Heart right ventricle (tissue), 16 donors: ENCODE measurements around the gene FRAT2. TPM values are rescaled to one million over a fixed set of nuclear protein-coding genes. Genes with fewer than 3 reads are reported as not detected.
A peak's percentile ranks its signal among the peaks of the same experiment; 100 is the strongest.

ENCODE experiments used
- ATAC-seq, 8 donors: fragments of 200-7000 bp; cut with Tn5 transposase; one replicate each; pipeline ENCODE4 v1.9.1; 2020; ENCODE audit warnings: mild to moderate bottlenecking in 8 of 8, moderate library complexity in 8 of 8, moderate number of reproducible peaks in 1 of 8
- DNase-seq, 2 donors: peaks; one replicate each; pipeline ENCODE4 v3.0.0-alpha.2; 2020
- H3K27ac ChIP-seq, 10 donors: fragments of 200-600 bp; sonication (generic) in 2 of 10; one replicate each; pipeline versions ENCODE4 v1.5.0 to v1.8.0; 2020 to 2022; ENCODE audit warnings: mild to moderate bottlenecking in 3 of 10
- H3K27me3 ChIP-seq, 7 donors: fragments of 200-600 bp; one replicate each; pipeline ENCODE4 v1.8.0; 2021 to 2022; ENCODE audit warnings: mild to moderate bottlenecking in 2 of 7
- H3K36me3 ChIP-seq, 9 donors: fragments of 200-600 bp; sonication (generic) in 1 of 9; one replicate each; pipeline versions ENCODE4 v1.5.0 to v1.8.0; 2020 to 2022; ENCODE audit warnings: mild to moderate bottlenecking in 2 of 9
- H3K4me1 ChIP-seq, 9 donors: fragments of 200-600 bp; sonication (generic) in 1 of 9; one replicate each; pipeline versions ENCODE4 v1.5.0 to v1.8.0; 2020 to 2022; ENCODE audit warnings: mild to moderate bottlenecking in 4 of 9
- H3K4me3 ChIP-seq, 10 donors: fragments of 200-600 bp; sonication (generic) in 2 of 10; one replicate each; pipeline versions ENCODE4 v1.5.0 to v1.8.0; 2020 to 2022; ENCODE audit warnings: mild to moderate bottlenecking in 7 of 10, moderate library complexity in 2 of 10
- H3K9me3 ChIP-seq, 11 donors: fragments of 200-600 bp in 10 of 11; sonication (generic) in 2 of 11; one replicate each; pipeline versions ENCODE4 v1.5.0 to v1.8.0; 2013 to 2022; ENCODE audit warnings: mild to moderate bottlenecking in 2 of 11, control low read depth in 1 of 11, moderate library complexity in 1 of 11
- WGBS, 2 donors: extraction: QIAGEN DNeasy Blood & Tissue Kit; methylation state at CpG; one replicate each; pipeline ENCODE4 v1.1.7; 2013; ENCODE audit warnings: inconsistent platforms in 1 of 2; 5-methylcytosine and 5-hydroxymethylcytosine counted together
- intact Hi-C, 10 donors: fragments of 100-400 bp; cut with DNase I; formaldehyde crosslinking; loops; one replicate each; pipeline versions ENCODE4 v1.11.1 to v1.14.2; 2022
- polyA plus RNA-seq, 2 donors: library from polyadenylated mRNA; stranded (reverse); fragments of 200-250 nt; gene quantifications; one replicate each; pipeline ENCODE4 v1.2.3, GENCODE V29; 2013
- total RNA-seq, 10 donors: library from RNA; stranded (reverse); fragmentation: NEBNext Ultra II Directional in 3 of 10; extraction: Animal tissue kit (Norgen Biotek cat#: 25700) in 3 of 10; gene quantifications; one replicate each; pipeline versions ENCODE4 v1.2.1 to v1.2.4, GENCODE V29; 2021 to 2023
- TF ChIP-seq, protein P1 (sequence below), 9 donors: fragments of 200-600 bp; sonication (generic) in 2 of 9; IDR thresholded peaks; one replicate each; pipeline versions ENCODE4 v1.5.0 to v1.8.0; 2021 to 2022; ENCODE audit warnings: antibody characterized with exemption in 9 of 9, mild to moderate bottlenecking in 5 of 9, moderate library complexity in 1 of 9
- donor health status: Arrhythmogenic right ventricular cardiomyopathy.
- donor health status: ischemic (EF 13 %, LVEDD 7.1; RV severe dilation, severe dysfunction).
- donor health status: healthy with polysubstance abuse.
- donor health status: DM: no; HTN: yes; CAD: no.
- donor health status: DM: no; HTN: no; CAD: no.
- donor health status: ischemic (EF 25% LVEDD 6.9; RV normal size, moderate dysfunction).
- donor health status: ischemic (EF 25% LVEDD 5.7; RV mildly dilated, moderate dysfunction).
- donor health status: healthy.
- donor health status: DM: yes; HTN: yes; CAD: no.
- donor health status: Ischemic cardiomyopathy.
- donor health status: ischemic (EF 35%, LVEDD 5.7; RV mildly dilated, moderate dysfunction).
- donor health status: nonischemic (EF 11% LVEDD 7.7; RV severe dilation, severe dysfunction).
- donor health status: DM: yes; HTN: yes; CAD: no.
- donor health status: PGD.
- donor health status: ischemic (EF 29% LVEDD 5.4; RV normal size, mild dysfunction).
- donor health status: nonischemic (EF 23%, LVEDD 6.1; RV moderate dilation, normal function).

The FRAT2 gene
- total and polyA plus RNA-seq, 12 donors = 2.9 to 11.0 (median 5.1) TPM

DNA sequence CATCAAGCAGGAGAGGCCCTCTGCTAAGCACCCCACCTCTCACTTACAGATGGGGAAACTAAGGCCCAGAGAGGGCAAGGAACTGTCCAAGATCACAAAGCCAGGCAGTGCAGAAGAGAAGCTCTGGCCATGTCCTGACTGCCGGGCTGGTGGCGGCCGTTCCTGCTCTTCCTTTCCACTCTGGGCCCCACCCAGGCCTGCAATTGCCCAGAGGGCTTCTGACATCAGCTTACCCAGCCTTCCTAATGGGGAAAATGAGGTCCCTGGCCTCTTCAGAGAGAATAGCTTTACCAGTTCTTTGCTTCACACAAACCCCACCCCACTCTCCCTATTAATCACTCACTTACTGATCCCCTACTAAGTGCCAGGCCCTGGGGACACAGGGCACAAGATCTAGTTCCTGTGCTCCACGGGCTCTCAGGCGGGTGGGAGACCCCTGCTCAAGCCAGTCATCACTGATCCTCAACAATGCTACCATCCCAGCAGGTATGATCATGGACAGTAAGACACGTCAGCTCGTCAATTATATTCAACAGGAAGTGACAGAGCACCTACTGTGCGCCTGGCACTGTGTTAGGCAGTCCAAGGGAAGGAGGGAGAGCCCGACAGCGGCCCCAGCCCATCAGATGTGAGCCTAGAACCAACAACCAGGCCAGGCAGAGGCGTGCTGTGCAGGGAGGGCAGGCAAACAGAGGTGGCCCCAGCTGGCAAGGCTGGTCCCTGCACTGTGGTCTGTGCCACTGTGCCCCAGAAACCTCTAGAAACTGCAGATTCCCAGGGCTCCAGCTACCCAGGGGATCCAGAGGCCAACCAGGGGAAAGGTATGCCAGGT is 26.4 kb upstream of the FRAT2 start:
- TF ChIP-seq, protein P1, sequence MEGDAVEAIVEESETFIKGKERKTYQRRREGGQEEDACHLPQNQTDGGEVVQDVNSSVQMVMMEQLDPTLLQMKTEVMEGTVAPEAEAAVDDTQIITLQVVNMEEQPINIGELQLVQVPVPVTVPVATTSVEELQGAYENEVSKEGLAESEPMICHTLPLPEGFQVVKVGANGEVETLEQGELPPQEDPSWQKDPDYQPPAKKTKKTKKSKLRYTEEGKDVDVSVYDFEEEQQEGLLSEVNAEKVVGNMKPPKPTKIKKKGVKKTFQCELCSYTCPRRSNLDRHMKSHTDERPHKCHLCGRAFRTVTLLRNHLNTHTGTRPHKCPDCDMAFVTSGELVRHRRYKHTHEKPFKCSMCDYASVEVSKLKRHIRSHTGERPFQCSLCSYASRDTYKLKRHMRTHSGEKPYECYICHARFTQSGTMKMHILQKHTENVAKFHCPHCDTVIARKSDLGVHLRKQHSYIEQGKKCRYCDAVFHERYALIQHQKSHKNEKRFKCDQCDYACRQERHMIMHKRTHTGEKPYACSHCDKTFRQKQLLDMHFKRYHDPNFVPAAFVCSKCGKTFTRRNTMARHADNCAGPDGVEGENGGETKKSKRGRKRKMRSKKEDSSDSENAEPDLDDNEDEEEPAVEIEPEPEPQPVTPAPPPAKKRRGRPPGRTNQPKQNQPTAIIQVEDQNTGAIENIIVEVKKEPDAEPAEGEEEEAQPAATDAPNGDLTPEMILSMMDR (IDR thresholded peaks at IDR 0.05) = no peak
- Histone ChIP-seq H3K36me3 (peaks cover 0 to 96% (median 49%) of the 10 kb centered on the region in 9 donors), H3K4me1 (peaks cover 0 to 47% (median 8%) of the 10 kb centered on the region in 9 donors), H3K4me3 (no peak overlapping the region), H3K9me3 (no peaks in the 10 kb centered on the region), H3K27ac (peak overlapping the region in 1 of 10 donors; percentile 50), H3K27me3 (no peaks in the 10 kb centered on the region)
- DNase-seq = no peak
- ATAC-seq = peak in 1 of 8 donors; percentile 13
- intact Hi-C loops = no loop called here
- 88 to 91% methylated on average over 11 of the region's 11 CpGs for WGBS, 2 donors

DNA sequence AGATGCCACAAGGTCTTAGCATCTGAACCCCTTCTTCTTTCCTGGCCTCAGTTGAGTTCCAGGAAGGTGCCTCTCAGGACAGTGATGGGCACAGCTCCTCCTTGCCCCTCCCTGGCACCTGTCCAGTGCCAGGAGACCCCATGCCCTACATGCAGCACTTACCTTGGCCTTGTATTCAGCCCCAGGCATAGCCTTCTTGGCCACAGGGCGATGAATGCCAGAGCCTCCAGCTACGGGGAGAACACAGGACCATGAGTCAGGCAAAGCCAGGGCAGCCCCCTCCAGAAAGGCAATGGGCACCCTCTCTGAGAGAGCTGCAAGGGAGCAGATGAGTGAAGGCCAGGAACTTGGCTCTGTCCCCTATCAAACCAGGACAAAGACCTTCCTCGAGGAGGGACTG is 24.3 kb upstream of the FRAT2 start:
- peaks cover 0 to 93% (median 41%) of the 10 kb centered on the region in 9 donors for H3K36me3 ChIP-seq
- H3K9me3 ChIP-seq = no peaks in the 10 kb centered on the region
- no peak for ATAC-seq
- intact Hi-C loops = loop anchor here in 1 of 10 donors (5.0 kb wide), 1 partner anchor 81 kb away; no protein-coding TSS in a partner anchor
- H3K27ac ChIP-seq = no peak overlapping the region
- TF ChIP-seq, protein P1 (IDR thresholded peaks at IDR 0.05) = no peak
- no peak for DNase-seq
- 72 to 84% methylated on average over 3 of the region's 3 CpGs for WGBS, 2 donors
- H3K4me3 ChIP-seq = no peak overlapping the region
- H3K27me3 ChIP-seq = no peaks in the 10 kb centered on the region
- peaks cover 0 to 53% (median 15%) of the 10 kb centered on the region in 9 donors for H3K4me1 ChIP-seq

DNA sequence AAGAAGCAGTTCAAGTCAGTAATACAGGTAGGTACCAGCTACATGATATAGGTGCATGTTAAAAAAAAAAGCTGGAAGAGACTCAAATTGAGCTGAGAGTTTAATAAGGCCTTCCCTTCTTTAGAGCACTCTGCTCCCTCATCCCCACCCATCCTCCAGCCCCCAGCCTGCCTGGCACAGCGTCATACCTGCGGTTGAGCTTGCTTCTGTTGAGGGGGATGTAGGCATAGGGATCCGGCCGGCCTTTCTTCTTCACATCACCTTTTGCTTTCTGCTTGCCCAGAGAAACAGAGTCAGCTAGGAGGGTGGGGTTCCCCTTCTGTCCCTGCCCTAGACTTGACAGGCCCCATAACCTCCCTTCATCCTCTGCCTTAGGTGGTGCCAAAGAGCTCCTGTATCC is 23.8 kb upstream of the FRAT2 start:
- Histone ChIP-seq H3K36me3 (peaks cover 0 to 89% (median 37%) of the 10 kb centered on the region in 9 donors), H3K27me3 (no peaks in the 10 kb centered on the region), H3K4me1 (peaks cover 0 to 56% (median 15%) of the 10 kb centered on the region in 9 donors), H3K27ac (no peak overlapping the region), H3K9me3 (no peaks in the 10 kb centered on the region), H3K4me3 (no peak overlapping the region)
- 95 to 98% methylated on average over 4 of the region's 4 CpGs for WGBS, 2 donors
- TF ChIP-seq, protein P1 (IDR thresholded peaks at IDR 0.05) = no peak
- intact Hi-C loops = loop anchor here in 1 of 10 donors (5.0 kb wide), 1 partner anchor 81 kb away; no protein-coding TSS in a partner anchor
- ATAC-seq (no peak), DNase-seq (no peak)

DNA sequence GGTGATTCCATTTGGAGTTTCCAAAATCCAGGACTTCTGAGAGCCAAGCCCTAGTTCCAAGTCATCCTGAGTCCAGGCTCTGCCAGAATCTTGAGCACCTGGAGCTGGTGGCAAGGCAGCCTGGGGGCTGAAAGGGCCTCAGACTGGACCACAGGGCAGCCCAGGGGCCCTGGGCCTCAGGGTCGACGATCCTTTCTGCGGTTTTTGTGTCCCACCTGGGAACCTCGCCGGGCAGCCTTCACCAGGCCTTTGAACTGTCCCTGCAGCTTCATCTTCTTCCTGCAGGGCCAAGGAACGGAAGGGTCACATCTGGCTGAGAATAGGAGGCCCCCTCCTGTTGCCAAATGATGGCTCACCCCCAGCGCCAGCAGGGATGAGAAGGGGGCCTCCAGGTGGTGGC is 22.4 kb upstream of the FRAT2 start:
- Histone ChIP-seq H3K9me3 (no peaks in the 10 kb centered on the region), H3K27ac (peak overlapping the region in 3 of 10 donors; percentile 10 to 72 (median 51)), H3K27me3 (no peaks in the 10 kb centered on the region), H3K36me3 (peaks cover 0 to 80% (median 35%) of the 10 kb centered on the region in 9 donors), H3K4me1 (peaks cover 0 to 46% (median 15%) of the 10 kb centered on the region in 9 donors), H3K4me3 (no peak overlapping the region)
- TF ChIP-seq, protein P1 (IDR thresholded peaks at IDR 0.05) = no peak
- 78 to 90% methylated on average over 7 of the region's 7 CpGs for WGBS, 2 donors
- DNase-seq (no peak), ATAC-seq (no peak)
- intact Hi-C loops = loop anchor here in 1 of 10 donors (5.0 kb wide), 1 partner anchor 80 kb away; no protein-coding TSS in a partner anchor
